SU-DHL-6 (cell line): ENCODE data around the gene AP3D1.

Source experiments
- EZH2phosphoT487 ChIP-seq: fragments of 200-600 bp; sonication (generic), shearing (Covaris generic); conservative IDR thresholded peaks from 2 replicates; pipeline ENCODE4 v1.6.1; 2018; ENCODE audit warnings: mild to moderate bottlenecking, antibody characterized with exemption, low read length, moderate library complexity, mixed read lengths
- TF ChIP-seq, protein P1 (sequence below): fragments of 200-600 bp; sonication (generic); IDR thresholded peaks from one replicate; pipeline ENCODE4 v1.5.1; 2017; ENCODE audit warnings: antibody characterized with exemption, mild to moderate bottlenecking, low read length, moderate library complexity; ENCODE audit not compliant: insufficient read depth, poor library complexity, severe bottlenecking

DNA sequence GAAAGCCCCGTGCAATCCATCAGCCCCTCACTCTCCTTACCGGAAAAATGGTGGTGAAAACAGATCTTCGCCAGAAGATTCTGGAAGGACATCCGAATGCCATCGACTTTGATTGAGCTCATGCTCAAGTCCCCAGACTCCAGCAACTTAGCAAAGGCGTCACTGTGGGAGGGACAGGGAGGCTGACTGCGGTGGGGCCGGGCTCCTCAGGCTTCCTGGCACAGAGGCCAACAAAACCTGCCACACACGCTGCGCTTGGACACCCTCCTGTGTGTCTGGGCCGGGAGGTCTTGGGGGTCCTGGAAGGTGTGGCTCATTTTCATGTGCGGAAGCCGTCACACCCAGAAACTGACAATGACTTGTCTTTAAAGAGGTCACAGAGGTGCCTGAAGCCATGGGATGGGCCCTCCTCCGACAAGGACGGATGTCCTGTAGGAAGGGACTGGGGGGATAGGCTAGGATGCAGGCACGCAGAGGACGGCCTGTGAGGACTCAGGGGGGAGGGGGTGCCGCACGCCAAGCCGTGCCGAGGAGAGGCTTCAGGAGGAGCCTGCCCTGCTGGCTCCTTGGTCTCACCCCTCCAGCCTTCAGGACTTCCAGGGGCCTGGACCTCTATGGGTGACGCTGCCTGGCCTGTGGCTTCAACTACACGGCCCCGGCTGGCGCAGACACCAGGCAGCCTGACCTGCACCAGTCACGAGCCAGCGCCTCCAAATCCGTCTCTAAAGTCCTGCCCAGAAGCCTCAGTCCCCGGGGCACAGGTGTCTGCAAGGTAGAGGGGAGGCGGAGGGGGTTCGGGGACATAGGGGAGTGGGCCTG is 42.1 kb downstream of the AP3D1 start:
- TF ChIP-seq, protein P1, sequence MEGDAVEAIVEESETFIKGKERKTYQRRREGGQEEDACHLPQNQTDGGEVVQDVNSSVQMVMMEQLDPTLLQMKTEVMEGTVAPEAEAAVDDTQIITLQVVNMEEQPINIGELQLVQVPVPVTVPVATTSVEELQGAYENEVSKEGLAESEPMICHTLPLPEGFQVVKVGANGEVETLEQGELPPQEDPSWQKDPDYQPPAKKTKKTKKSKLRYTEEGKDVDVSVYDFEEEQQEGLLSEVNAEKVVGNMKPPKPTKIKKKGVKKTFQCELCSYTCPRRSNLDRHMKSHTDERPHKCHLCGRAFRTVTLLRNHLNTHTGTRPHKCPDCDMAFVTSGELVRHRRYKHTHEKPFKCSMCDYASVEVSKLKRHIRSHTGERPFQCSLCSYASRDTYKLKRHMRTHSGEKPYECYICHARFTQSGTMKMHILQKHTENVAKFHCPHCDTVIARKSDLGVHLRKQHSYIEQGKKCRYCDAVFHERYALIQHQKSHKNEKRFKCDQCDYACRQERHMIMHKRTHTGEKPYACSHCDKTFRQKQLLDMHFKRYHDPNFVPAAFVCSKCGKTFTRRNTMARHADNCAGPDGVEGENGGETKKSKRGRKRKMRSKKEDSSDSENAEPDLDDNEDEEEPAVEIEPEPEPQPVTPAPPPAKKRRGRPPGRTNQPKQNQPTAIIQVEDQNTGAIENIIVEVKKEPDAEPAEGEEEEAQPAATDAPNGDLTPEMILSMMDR = no peak
- TF ChIP-seq EZH2phosphoT487 = no peak
